Colonic mucosa (tissue), 4 donors: Measurements from ENCODE around the gene ALS2CL. TPM values are rescaled to one million over a fixed set of nuclear protein-coding genes. Genes with fewer than 3 reads are reported as not detected.

ENCODE experiments used
- DNase-seq: peaks from one replicate; pipeline ENCODE4 v3.0.0-alpha.2; 2020
- H3K27ac ChIP-seq: fragments of 200-600 bp; one replicate; pipeline ENCODE4 v1.8.0; 2021
- H3K27me3 ChIP-seq: fragments of 200-600 bp; one replicate; pipeline ENCODE4 v1.8.0; 2021
- H3K36me3 ChIP-seq: fragments of 200-600 bp; one replicate; pipeline ENCODE4 v1.8.0; 2021
- H3K4me1 ChIP-seq: fragments of 200-600 bp; one replicate; pipeline ENCODE4 v1.8.0; 2021; ENCODE audit warnings: mild to moderate bottlenecking
- H3K4me3 ChIP-seq: fragments of 200-600 bp; one replicate; pipeline ENCODE4 v1.8.0; 2021
- H3K9ac ChIP-seq, 2 donors: one replicate each; pipeline ENCODE4 v1.7.0; 2013; ENCODE audit warnings: control low read depth in 2 of 2, low read depth in 2 of 2, low read length in 2 of 2
- H3K9me3 ChIP-seq: fragments of 200-600 bp; one replicate; pipeline ENCODE4 v1.8.0; 2021
- intact Hi-C: fragments of 100-400 bp; cut with DNase I; formaldehyde crosslinking; loops from one replicate; pipeline ENCODE4 v1.14.1; 2022
- total RNA-seq, 2 donors: library from RNA; stranded (reverse); fragmentation: NEBNext Ultra II Directional in 1 of 2; extraction: Animal tissue kit (Norgen Biotek cat#: 25700) in 1 of 2; gene quantifications; one replicate each; pipeline ENCODE4 v1.2.1, GENCODE V29; 2021
- TF ChIP-seq, protein P1 (sequence below): fragments of 200-600 bp; IDR thresholded peaks from one replicate; pipeline ENCODE4 v1.8.0; 2022; ENCODE audit warnings: antibody characterized with exemption, mild to moderate bottlenecking
- donor health status: healthy.
- donor health status: DM: no; HTN: no; CAD: no.
- donor health status: DM: no; HTN: no; CAD: no.

The ALS2CL gene
- total RNA-seq, 2 donors from 2014 or later: 21.8 to 40.3 TPM

DNA sequence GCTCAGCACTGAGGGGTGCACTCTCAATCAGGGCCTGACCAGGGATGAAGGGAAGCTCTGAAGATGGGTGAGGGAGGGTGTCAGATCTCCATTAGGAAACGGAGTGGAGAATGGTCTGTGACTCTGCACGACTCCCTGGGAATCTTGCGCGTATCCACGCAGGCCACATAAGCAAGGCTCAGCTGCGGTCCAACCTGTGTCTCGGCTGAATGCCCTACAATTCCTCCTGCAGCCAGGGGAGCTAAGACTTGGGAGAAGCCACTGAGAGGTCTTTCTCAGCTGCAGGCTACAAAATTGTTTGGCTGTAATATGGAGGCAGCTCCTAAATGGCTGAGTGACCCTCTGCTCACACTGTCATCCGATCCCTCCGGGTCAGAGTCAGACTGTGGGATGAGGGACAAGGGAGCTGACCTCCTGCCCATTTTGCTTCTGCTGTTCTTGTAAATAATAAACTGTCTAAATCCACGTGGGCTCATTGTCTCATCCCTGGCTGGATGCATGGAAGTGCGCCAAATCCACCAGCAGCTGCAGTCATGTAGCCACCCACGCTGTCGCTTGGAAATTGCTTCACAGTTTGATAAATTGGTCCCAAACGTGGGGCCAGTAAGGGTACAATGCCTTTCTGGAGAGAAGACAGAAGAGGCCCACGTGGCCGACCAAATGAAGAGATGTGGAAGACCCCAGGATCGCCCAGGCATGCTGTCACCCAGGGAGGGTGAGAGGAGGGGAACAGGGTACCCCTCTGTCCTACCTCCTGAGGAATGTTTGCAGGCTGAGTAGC, 30.5 kb downstream of the ALS2CL start:
- Histone ChIP-seq H3K36me3 (no peaks in the 10 kb centered on the region), H3K9me3 (no peaks in the 10 kb centered on the region), H3K27ac (no peak overlapping the region), H3K27me3 (no peaks in the 10 kb centered on the region), H3K4me1 (no peaks in the 10 kb centered on the region), H3K9ac (no peak overlapping the region), H3K4me3 (no peak overlapping the region)
- TF ChIP-seq, protein P1, sequence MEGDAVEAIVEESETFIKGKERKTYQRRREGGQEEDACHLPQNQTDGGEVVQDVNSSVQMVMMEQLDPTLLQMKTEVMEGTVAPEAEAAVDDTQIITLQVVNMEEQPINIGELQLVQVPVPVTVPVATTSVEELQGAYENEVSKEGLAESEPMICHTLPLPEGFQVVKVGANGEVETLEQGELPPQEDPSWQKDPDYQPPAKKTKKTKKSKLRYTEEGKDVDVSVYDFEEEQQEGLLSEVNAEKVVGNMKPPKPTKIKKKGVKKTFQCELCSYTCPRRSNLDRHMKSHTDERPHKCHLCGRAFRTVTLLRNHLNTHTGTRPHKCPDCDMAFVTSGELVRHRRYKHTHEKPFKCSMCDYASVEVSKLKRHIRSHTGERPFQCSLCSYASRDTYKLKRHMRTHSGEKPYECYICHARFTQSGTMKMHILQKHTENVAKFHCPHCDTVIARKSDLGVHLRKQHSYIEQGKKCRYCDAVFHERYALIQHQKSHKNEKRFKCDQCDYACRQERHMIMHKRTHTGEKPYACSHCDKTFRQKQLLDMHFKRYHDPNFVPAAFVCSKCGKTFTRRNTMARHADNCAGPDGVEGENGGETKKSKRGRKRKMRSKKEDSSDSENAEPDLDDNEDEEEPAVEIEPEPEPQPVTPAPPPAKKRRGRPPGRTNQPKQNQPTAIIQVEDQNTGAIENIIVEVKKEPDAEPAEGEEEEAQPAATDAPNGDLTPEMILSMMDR: no peak
- DNase-seq: peak; percentile 36
- intact Hi-C loops: no loop called here

DNA sequence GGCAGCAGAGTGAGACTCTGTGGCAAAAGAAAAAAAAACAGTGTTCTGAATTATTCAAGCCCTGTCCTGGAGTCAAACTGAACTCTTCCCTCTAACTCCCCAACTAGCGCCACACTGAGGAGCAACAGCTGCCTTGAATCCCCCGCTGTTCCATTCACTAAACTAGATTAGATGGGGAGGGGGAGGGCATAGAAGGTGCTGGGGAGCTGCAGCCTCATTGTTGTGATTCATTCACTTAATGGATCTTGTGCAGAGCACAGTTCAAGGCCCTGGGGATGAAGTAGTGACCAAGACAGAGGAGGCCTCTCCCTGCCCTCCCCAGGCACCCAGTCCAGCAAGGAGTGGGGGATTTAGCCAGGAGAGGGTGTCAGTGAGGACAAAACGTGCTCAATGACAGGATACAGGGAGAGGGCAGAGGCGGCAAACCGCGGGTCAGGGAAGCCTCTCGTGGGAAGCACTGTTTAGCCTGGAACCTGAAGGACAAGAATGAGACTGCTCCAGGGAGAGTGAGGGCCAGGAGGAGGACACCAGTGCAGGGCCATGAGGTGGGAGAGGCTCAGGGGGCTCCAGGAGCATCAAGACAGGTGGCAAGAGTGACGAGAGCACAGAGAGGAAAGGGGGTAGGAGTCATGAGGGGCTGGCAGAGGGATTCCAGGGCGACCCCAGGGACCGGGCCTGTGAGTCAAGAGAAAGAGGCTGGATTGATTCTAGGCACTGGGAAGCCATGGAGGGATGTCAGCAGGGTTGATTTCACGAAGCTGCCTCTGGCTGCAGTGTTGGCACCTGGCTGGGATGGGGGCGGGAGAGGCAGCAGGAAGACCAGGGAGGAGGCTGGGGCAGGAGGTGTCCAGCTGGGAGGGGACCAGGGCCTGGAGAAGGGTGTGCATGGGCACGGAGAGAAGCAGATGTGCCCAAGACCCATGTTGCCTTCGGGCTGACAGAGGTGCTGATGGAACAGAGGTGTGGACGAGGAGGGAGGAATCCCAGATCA, 31.4 kb downstream of the ALS2CL start:
- H3K27me3 ChIP-seq: no peaks in the 10 kb centered on the region
- intact Hi-C loops: no loop called here
- H3K4me3 ChIP-seq: no peak overlapping the region
- no peaks in the 10 kb centered on the region for H3K4me1 ChIP-seq
- no peaks in the 10 kb centered on the region for H3K36me3 ChIP-seq
- H3K9ac ChIP-seq: no peak overlapping the region
- TF ChIP-seq, protein P1: no peak
- no peaks in the 10 kb centered on the region for H3K9me3 ChIP-seq
- H3K27ac ChIP-seq: no peak overlapping the region
- peak; percentile 13 for DNase-seq

DNA sequence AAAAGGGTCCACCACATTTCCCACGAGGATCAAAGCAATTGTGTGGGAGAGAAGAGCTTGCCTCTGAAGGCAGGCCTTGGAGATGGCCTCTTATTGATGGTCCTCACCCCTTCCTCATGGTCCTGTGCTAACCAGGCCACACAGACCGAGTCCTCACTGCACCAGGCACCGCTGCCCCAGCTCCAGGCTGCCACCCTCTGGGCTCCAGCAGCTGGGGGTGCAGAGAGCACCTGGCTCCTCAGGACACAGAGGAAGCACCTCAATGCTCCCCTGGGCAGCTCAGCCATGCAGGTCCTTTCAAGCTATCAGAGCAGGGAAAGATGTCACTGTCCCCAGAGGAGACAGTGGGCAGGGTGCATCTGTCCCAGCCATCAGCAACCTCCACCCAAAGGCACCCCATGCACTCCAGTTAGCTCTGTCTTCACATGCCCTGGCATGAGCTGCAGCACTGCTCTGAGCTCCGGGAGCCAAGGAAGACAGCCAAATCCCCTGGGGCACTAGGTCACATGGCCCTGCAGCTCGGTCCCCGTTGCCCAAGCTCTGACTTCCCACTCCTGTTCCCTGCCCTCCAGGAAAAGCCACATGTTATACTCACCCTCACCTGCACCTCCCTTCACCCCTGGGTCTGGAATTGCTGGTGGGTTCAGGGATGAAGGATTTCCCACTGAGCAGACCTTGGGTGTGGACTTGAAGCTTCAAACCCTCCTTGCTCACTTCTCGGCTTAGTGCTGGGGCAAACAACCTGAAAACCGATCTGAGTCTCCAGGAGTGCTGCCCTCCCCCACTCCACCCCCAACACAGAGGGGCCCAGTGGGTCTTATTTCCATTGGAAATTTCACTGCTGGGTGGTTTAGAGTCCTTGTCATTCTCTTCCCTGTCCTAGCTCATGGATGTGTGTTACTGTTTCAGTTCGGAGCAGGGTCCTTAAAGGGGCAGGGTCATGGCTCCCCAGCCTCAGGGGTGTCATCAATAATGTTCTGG, 32.6 kb downstream of the ALS2CL start:
- no peaks in the 10 kb centered on the region for H3K36me3 ChIP-seq
- TF ChIP-seq, protein P1: no peak
- no peak overlapping the region for H3K9ac ChIP-seq
- no peaks in the 10 kb centered on the region for H3K27me3 ChIP-seq
- DNase-seq: peak; percentile 10
- intact Hi-C loops: no loop called here
- no peaks in the 10 kb centered on the region for H3K9me3 ChIP-seq
- no peaks in the 10 kb centered on the region for H3K4me1 ChIP-seq
- H3K27ac ChIP-seq: no peak overlapping the region
- no peak overlapping the region for H3K4me3 ChIP-seq

DNA sequence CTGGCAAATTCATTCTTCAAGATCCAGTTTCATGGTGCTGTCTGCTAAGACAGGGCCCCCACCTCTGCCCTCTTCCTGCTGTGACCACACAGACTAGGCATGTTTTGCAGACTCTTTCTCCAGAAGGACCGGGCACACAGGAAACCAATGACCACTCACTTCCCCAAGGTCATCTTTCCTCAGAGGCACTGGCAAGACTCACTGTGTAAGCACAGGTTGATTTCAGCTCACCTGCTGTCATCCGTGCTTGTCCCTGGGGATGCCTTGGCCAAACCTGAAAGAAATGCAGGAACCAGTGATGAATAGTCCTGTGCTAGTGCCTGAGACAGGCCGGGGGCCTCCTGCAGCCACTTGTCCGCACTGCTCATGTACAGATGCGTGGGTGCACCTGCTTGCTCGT, 33.5 kb downstream of the ALS2CL start:
- H3K27ac ChIP-seq: no peak overlapping the region
- no peak overlapping the region for H3K4me3 ChIP-seq
- H3K4me1 ChIP-seq: no peaks in the 10 kb centered on the region
- H3K36me3 ChIP-seq: no peaks in the 10 kb centered on the region
- DNase-seq: peak; percentile 10
- TF ChIP-seq, protein P1: no peak
- H3K9ac ChIP-seq: no peak overlapping the region
- no peaks in the 10 kb centered on the region for H3K9me3 ChIP-seq
- H3K27me3 ChIP-seq: no peaks in the 10 kb centered on the region
- intact Hi-C loops: no loop called here

DNA sequence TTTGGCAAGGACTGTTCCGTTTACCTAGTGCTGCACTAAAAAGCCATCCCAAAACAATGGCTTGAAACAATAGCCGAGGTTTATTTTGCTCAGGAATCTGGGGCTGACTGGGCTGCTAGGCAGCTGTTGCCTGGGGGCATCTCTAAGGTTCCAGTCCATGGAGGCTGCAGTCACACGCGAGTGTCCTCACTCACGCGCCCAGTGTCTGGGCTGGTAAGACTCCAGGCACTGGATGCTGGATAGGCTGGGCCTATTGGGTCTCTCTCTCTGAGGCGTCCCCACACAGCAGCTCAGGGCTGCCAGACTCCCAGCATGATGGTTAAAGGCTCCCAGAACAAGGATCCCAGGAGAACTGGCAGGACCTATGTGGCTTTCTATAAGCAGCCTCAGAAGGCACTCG, 34.2 kb downstream of the ALS2CL start:
- no peak overlapping the region for H3K4me3 ChIP-seq
- peak; percentile 14 for DNase-seq
- intact Hi-C loops: no loop called here
- no peak overlapping the region for H3K9ac ChIP-seq
- no peaks in the 10 kb centered on the region for H3K4me1 ChIP-seq
- H3K27ac ChIP-seq: no peak overlapping the region
- H3K27me3 ChIP-seq: no peaks in the 10 kb centered on the region
- no peaks in the 10 kb centered on the region for H3K9me3 ChIP-seq
- no peaks in the 10 kb centered on the region for H3K36me3 ChIP-seq
- TF ChIP-seq, protein P1: no peak
